CD14-positive monocyte (primary cell): ENCODE results near the gene VWA7. TPM values are rescaled to one million over a fixed set of nuclear protein-coding genes. Genes with fewer than 3 reads are reported as not detected.

Source experiments
- DNase-seq, 3 donors: peaks; one replicate each; pipeline ENCODE4 v3.0.0-alpha.2; 2011 to 2022
- H2AFZ ChIP-seq: 2 replicates; pipeline ENCODE4 v1.6.0; 2012; ENCODE audit warnings: mild to moderate bottlenecking, low read depth, low read length, inconsistent platforms; ENCODE audit not compliant: insufficient read depth, poor library complexity, severe bottlenecking
- H3K27ac ChIP-seq, 2 donors: 1 replicate in 1 of 2; 2 replicates in 1 of 2; pipeline ENCODE4 v1.5.1; 2012 to 2013; ENCODE audit warnings: low read length in 2 of 2, control low read depth in 1 of 2, inconsistent platforms in 1 of 2, low read depth in 1 of 2, mild to moderate bottlenecking in 1 of 2
- H3K27me3 ChIP-seq, 2 donors: one replicate each; pipeline versions ENCODE4 v1.6.0 to v1.6.1; 2011 to 2013; ENCODE audit warnings: low read length in 2 of 2; ENCODE audit not compliant: control insufficient read depth in 2 of 2, insufficient read depth in 2 of 2
- H3K36me3 ChIP-seq, 2 donors: replicated peaks in 1 of 2; 1 replicate in 1 of 2; 2 replicates in 1 of 2; pipeline versions ENCODE4 v1.5.1 to v1.6.1; 2012 to 2013; ENCODE audit warnings: low read length in 2 of 2, control low read depth in 1 of 2, inconsistent platforms in 1 of 2, mild to moderate bottlenecking in 1 of 2; ENCODE audit not compliant: insufficient read depth in 2 of 2, control insufficient read depth in 1 of 2
- H3K4me1 ChIP-seq, 2 donors: 1 replicate in 1 of 2; 2 replicates in 1 of 2; pipeline versions ENCODE4 v1.5.1 to v1.6.1; 2012 to 2013; ENCODE audit warnings: low read length in 2 of 2, control low read depth in 1 of 2, inconsistent platforms in 1 of 2, mild to moderate bottlenecking in 1 of 2, moderate library complexity in 1 of 2; ENCODE audit not compliant: insufficient read depth in 2 of 2, control insufficient read depth in 1 of 2
- H3K4me2 ChIP-seq: replicated peaks from 2 replicates; pipeline ENCODE3; 2012; ENCODE audit warnings: low read length, moderate library complexity, mild to moderate bottlenecking; ENCODE audit not compliant: poor library complexity, severe bottlenecking; ENCODE audit errors: extremely low read depth
- H3K4me3 ChIP-seq, 3 experiments: fragments of 200-600 bp in 1 of 3; sonication (generic) in 1 of 3; replicated peaks in 1 of 3; 1 replicate in 2 of 3; 2 replicates in 1 of 3; pipeline ENCODE4 v1.5.1; 2011 to 2013; ENCODE audit warnings: low read length in 3 of 3, mild to moderate bottlenecking in 3 of 3, control low read depth in 2 of 3, low read depth in 2 of 3, inconsistent platforms in 1 of 3, moderate library complexity in 1 of 3
- H3K79me2 ChIP-seq: 2 replicates; pipeline ENCODE4 v1.6.0; 2012; ENCODE audit warnings: mild to moderate bottlenecking, control low read depth, inconsistent platforms, low read length, moderate library complexity; ENCODE audit not compliant: insufficient read depth
- H3K9ac ChIP-seq: 2 replicates; pipeline ENCODE4 v1.6.0; 2017; ENCODE audit warnings: low read length, mild to moderate bottlenecking; ENCODE audit not compliant: insufficient read depth, poor library complexity, severe bottlenecking
- H3K9me3 ChIP-seq, 2 donors: replicated peaks in 1 of 2; 1 replicate in 1 of 2; 2 replicates in 1 of 2; pipeline versions ENCODE4 v1.5.1 to v1.6.1; 2012 to 2013; ENCODE audit warnings: low read length in 2 of 2, control low read depth in 1 of 2; ENCODE audit not compliant: control insufficient read depth in 1 of 2, insufficient read depth in 1 of 2
- H4K20me1 ChIP-seq: 2 replicates; pipeline ENCODE4 v1.6.0; 2012; ENCODE audit warnings: mild to moderate bottlenecking, low read length, control low read depth, moderate library complexity; ENCODE audit not compliant: insufficient read depth
- H3K27ac Mint-ChIP-seq, 7 donors: one replicate each; pipeline ENCODE4 v1.8.0; 2020; ENCODE audit warnings: mild to moderate bottlenecking in 7 of 7, mixed read lengths in 7 of 7, moderate library complexity in 6 of 7, inconsistent platforms in 2 of 7
- H3K27me3 Mint-ChIP-seq, 3 donors: one replicate each; pipeline ENCODE4 v1.8.0; 2021 to 2022; ENCODE audit warnings: low read depth in 3 of 3, mild to moderate bottlenecking in 3 of 3, mixed read lengths in 3 of 3, moderate library complexity in 3 of 3, inconsistent platforms in 1 of 3
- H3K36me3 Mint-ChIP-seq, 2 donors: one replicate each; pipeline ENCODE4 v1.8.0; 2020; ENCODE audit warnings: mixed read lengths in 2 of 2, inconsistent platforms in 1 of 2, mild to moderate bottlenecking in 1 of 2
- H3K4me1 Mint-ChIP-seq: one replicate; pipeline ENCODE4 v1.8.0; 2020; ENCODE audit warnings: mild to moderate bottlenecking, mixed read lengths
- H3K4me3 Mint-ChIP-seq, 2 donors: one replicate each; pipeline ENCODE4 v1.8.0; 2020; ENCODE audit warnings: mild to moderate bottlenecking in 2 of 2, mixed read lengths in 2 of 2, moderate library complexity in 1 of 2
- H3K9me3 Mint-ChIP-seq, 7 donors: one replicate each; pipeline ENCODE4 v1.8.0; 2020 to 2022; ENCODE audit warnings: mixed read lengths in 7 of 7, mild to moderate bottlenecking in 6 of 7, moderate library complexity in 6 of 7, inconsistent platforms in 2 of 7
- CTCF ChIP-seq: fragments of 200-600 bp; IDR thresholded peaks from one replicate; pipeline ENCODE4 v1.8.0; 2022; ENCODE audit warnings: antibody characterized with exemption, mild to moderate bottlenecking
- WGBS: methylation state at CpG from one replicate; pipeline ENCODE4 v1.1.5; 2013; ENCODE audit warnings: missing lambda C conversion rate; ENCODE audit not compliant: insufficient coverage; 5-methylcytosine and 5-hydroxymethylcytosine counted together
- intact Hi-C, 2 donors: fragments of 100-400 bp; cut with micrococcal nuclease; formaldehyde crosslinking; loops; one replicate each; pipeline versions ENCODE4 v1.15.0 to v1.15.1; 2023
- polyA plus RNA-seq, 3 donors: library from polyadenylated mRNA; depleted of rRNA in 1 of 3; unstranded in 2 of 3; stranded (reverse) in 1 of 3; fragments of 300-500 nt in 2 of 3; fragments of >200 nt in 1 of 3; fragmentation: Illumina TruSeq in 2 of 3; gene quantifications; 1 replicate in 2 of 3; 2 replicates in 1 of 3; pipeline ENCODE4 v1.2.3, GENCODE V29; 2012 to 2021

The VWA7 gene
- polyA plus RNA-seq, 3 donors = 0.57 TPM; not detected in 2

DNA sequence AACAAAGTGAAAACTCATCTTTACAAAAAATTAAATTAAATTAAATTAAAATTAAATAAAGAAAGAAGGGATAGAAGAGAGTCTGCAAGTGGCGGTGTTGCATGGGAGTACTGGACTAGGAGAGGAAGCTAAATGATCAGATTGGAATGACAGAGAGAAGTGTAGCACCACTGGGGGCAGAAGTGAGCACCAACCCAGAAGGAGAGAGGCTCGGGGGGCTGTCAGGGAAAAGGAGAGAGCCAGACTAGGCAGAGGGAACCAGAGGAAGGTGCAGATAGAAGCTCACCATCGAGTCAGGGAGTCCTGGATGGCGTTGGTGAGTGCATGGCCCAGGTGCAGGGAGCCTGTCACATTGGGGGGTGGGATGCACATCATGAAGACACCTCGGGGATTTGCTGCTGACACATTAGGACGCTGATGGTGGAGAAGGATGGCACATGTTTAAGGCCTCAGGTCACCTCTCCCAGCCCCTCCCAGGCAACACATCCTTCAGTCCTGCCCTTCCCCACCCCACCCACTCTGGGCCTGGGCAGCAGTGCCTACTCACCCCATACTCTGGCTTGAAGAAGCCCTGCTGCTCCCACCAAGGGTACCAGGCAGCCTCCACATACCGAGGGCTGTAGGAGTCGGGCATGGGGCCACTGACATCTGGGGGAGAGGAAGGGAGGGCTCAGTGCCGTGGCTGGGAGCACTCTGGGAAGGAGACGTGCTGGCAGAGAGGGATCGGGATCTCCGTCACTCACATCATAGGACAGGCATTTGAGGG, 14.4 kb upstream of the VWA7 start:
- Histone ChIP-seq H2AFZ (no peak overlapping the region), H3K27ac (no peak overlapping the region), H4K20me1 (no peaks in the 10 kb centered on the region), H3K79me2 (peaks cover 23% of the 10 kb centered on the region), H3K4me2 (no peak overlapping the region), H3K9me3 (no peaks in the 10 kb centered on the region), H3K9ac (no peak overlapping the region), H3K4me1 (peaks cover 24 to 35% of the 10 kb centered on the region in 2 donors), H3K4me3 (no peak overlapping the region), H3K36me3 (peaks cover 12 to 23% of the 10 kb centered on the region in 2 donors), H3K27me3 (no peaks in the 10 kb centered on the region)
- WGBS = 63% methylated on average over 7 of the region's 12 CpGs
- DNase-seq = peak in 2 of 3 donors; percentile 19
- no peaks in the 10 kb centered on the region for H3K9me3 Mint-ChIP-seq
- no peaks in the 10 kb centered on the region for H3K27me3 Mint-ChIP-seq
- H3K4me3 Mint-ChIP-seq = no peak overlapping the region
- H3K27ac Mint-ChIP-seq = peak overlapping the region in 4 of 7 donors; percentile 5 to 91 (median 54)
- intact Hi-C loops = loop anchor here (5.0 to 10.0 kb wide), 2 partner anchors 44 to 57 kb away; partner anchors contain the start of gene CLIC1 (in 1 of the 2)
- H3K4me1 Mint-ChIP-seq = peaks cover 25% of the 10 kb centered on the region
- H3K36me3 Mint-ChIP-seq = peaks cover 19 to 45% of the 10 kb centered on the region in 2 donors
- peak; percentile 74 for TF ChIP-seq CTCF

- TF ChIP-seq CTCF = no peak
- Mint-ChIP-seq H3K36me3 (peaks cover 38 to 81% of the 10 kb centered on the region in 2 donors), H3K27ac (no peak overlapping the region), H3K4me3 (no peak overlapping the region), H3K9me3 (no peaks in the 10 kb centered on the region), H3K4me1 (peaks cover under 1% of the 10 kb centered on the region), H3K27me3 (peaks cover 0 to 3% (median 0%) of the 10 kb centered on the region in 3 donors)
- 99% methylated on average over 6 of the region's 11 CpGs for WGBS
- H3K4me2 ChIP-seq = no peak overlapping the region
- no peaks in the 10 kb centered on the region for H4K20me1 ChIP-seq
- H3K36me3 ChIP-seq = peaks cover 49 to 68% of the 10 kb centered on the region in 2 donors
- H3K9me3 ChIP-seq = no peaks in the 10 kb centered on the region
- no peak overlapping the region for H3K4me3 ChIP-seq
- H2AFZ ChIP-seq = no peak overlapping the region
- H3K79me2 ChIP-seq = no peaks in the 10 kb centered on the region
- no peak overlapping the region for H3K27ac ChIP-seq
- peaks cover 0 to 2% of the 10 kb centered on the region in 2 donors for H3K4me1 ChIP-seq
- DNase-seq = no peak
- H3K9ac ChIP-seq = no peak overlapping the region
- H3K27me3 ChIP-seq = no peaks in the 10 kb centered on the region
- intact Hi-C loops = no loop called here
Measured at GRCh38 chr6:31785475-31785874, 8.3 kb upstream of the VWA7 start.
